GM10266 (cell line): ENCODE measurements around the gene NUP205.
A peak's percentile ranks its signal among the peaks of the same experiment; 100 is the strongest.

Source experiments
- DNase-seq: peaks from one replicate; pipeline ENCODE4 v3.0.0; 2012; ENCODE audit errors: extremely low spot score
- CTCF ChIP-seq: IDR thresholded peaks from 2 replicates; pipeline ENCODE4 v1.5.1; 2012; ENCODE audit warnings: mild to moderate bottlenecking, low read depth; ENCODE audit not compliant: control insufficient read depth, insufficient read depth; ENCODE audit errors: missing control alignments

NUP205 gene

GRCh38 chr7:135669774-135670173 is 112.1 kb downstream of the NUP205 start:
- TF ChIP-seq CTCF, result no peak
- no peak for DNase-seq

- DNase-seq, result no peak
- no peak for TF ChIP-seq CTCF
Observed at GRCh38 chr7:135670179-135670578, 112.5 kb downstream of the NUP205 start.

- peak; percentile 38 for DNase-seq
- peak; percentile 46 for TF ChIP-seq CTCF
Observed at GRCh38 chr7:135672560-135673359, 115.0 kb downstream of the NUP205 start.

- TF ChIP-seq CTCF, result no peak
- no peak for DNase-seq
Observed at GRCh38 chr7:135673360-135673706, 115.6 kb downstream of the NUP205 start.

- no peak for TF ChIP-seq CTCF
- no peak for DNase-seq
Observed at GRCh38 chr7:135678612-135679575, 121.2 kb downstream of the NUP205 start.

- TF ChIP-seq CTCF, result no peak
- no peak for DNase-seq
Observed at GRCh38 chr7:135681762-135682161, 124.0 kb downstream of the NUP205 start.
